GM18502 (cell line): ENCODE measurements around the gene TRIM45.
"Not testable (repeated sequence)": the region's sequence is repeated elsewhere in the genome, so short reads cannot be mapped to it uniquely, and the experiment has no call there.

ENCODE experiments used
- ATAC-seq: cut with Tn5 transposase; IDR thresholded peaks from one replicate; pipeline ENCODE4 v1.9.1; 2021; ENCODE audit warnings: mild to moderate bottlenecking; ENCODE audit not compliant: unreplicated experiment, poor library complexity

TRIM45 gene

DNA sequence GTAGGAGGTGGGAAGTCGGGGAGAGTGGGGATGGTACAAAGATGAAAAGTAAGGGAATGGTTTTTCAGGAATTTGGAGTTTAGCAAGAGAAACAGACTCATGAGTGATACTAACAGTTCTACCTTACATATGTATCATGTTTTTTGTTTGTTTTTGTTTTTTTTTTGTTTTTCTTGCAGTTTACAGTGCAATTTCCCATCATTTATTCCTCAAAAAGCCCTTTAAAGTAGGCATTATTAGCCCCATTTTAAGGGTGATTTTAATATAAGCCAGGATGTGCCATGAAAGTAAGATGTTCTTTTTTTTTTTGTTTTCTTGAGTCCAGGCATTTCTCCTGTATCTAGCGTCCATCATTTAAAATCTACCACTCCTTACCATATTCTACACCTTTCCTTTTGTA, 13.8 kb upstream of the TRIM45 start:
- no peak for ATAC-seq

DNA sequence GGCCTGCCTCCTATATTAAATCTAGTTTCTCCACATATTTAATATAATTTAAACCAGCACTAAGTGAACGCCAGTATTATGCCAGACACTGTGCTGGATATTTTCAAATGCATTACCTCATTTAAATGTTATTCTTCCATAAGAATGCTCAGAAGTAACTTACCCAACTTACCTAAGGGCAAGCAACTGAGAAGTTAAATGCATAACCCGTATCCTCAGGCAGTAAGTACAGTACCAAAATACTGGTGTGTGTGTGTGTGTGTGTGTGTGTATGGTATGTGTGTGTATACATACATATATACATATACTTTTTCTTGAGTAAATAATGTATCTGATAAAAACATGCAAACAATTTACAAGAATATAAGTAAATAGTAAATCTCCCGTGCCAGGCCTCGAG, 9.0 kb upstream of the TRIM45 start:
- no peak for ATAC-seq

DNA sequence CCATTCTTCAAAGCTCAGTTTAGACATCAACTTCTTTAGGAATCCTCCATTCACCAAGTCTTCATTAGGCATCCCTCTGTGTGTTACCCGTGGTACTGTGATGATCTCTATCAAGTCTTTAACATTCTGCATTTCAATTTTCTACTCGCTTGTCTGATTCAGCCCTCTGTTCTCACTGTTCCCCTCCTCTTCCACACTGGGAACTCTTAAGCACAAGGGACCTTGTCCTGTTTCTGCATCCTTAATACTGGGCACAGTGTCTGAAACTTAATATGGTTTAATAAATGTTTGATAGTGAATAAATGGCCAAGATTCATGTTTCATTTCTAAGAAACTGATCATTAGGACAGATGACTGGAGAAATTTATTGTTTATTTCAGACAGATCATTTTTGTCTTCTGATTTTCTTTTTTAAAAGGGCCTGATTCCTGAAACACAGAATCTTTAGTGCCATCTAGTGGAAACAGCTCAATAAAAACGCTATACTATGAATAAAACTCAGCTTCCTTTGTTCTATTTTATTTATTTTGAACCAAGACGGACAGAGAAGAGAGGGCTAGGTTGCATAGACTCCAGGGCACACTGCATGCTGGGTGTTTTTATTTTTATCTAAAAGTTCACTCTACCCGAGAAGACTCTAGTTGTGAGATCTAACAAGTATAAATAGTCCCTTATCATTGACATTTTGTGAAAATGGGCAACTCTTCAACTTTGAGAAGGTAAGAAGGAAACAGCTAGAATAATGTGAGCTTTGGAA, 7.0 kb upstream of the TRIM45 start:
- ATAC-seq: no peak

DNA sequence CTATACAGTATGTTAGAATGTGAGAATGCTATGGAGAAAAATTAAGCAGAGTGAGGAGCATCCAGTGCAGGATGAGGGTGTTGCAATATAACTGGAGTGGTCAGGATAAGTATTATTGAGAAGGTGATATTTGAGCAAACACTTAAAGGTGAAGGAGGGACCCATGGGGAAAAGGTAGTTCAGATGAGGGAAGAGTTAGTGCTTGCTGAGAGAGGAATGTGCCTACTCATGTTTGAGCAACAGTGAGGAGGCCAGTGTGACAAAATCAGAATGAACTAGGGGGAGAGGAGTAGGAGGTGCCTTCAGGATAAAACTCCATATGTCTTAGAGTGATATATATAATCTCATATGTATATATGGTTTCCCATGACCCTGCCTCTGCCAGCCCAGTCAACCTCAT, 6.2 kb upstream of the TRIM45 start:
- no peak for ATAC-seq

DNA sequence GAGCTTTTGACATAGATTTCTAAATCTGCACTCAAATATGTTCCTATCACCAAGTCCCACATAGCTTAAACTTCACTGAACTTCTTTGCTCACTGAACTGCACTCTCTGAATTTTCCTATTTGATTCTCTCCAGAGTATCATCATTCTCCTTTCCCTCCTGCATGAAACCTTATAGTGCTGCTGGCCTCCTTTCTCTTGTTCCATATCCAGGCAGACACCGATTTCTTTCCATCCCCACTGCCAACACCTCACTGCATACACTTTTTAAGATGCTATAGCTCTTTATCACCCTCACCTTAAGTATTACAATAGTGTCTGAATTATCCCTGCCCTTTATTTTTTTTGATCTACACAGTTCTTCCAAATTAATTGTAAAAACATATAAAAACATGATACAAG, 3.1 kb upstream of the TRIM45 start:
- no peak for ATAC-seq

DNA sequence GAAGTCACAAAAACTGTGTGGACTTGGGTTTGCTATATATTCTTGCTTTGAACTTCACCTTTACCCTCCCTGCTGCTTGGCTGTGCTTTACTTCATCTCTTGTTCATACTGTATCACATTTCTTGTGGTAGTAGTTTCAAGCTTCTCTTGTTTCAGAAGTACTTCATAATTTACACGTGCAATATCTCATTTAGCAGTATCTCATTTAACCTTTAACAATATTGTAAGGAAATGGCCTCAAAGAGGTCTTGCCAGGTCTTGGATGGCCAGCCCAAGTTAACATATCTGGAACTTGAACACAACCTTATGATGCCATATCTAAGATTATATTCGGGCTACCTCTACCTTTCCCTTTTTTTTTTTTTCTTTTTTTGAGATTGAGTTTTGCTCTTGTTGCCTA, 1.7 kb upstream of the TRIM45 start:
- no peak for ATAC-seq

DNA sequence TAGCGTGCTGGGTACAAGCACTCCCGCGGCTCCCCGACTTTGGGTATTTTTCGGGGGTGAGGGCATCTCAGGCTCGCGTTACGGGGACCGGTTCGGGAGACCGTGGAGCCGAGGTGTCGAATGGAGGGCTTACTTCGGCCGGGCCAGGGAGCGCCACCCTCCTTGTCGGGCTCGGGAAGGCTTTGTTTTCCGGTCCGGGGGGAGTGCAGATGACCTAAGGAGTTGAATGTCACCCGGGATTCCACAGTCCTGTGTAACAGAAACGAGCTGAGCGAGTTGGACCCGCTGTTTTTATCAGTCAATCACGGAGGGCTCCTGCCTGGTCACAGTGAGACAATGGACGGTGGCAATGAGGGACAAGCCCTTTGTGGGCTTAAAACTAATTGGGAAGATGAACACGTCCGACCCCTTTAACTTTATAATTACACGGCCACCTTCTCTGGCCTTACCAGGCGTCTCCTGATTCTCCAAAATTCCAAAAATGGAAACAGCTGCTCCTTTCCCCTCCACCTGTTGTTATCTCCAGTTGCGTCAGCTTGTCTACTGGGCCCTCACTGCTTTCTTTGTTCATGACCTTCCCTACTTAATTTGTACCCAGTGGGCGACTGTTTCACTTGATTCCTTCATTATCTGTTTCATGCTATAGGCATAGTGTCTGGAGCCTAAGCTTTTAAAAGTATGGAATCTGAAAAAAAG, 929 bp upstream of the TRIM45 start:
- no peak for ATAC-seq

DNA sequence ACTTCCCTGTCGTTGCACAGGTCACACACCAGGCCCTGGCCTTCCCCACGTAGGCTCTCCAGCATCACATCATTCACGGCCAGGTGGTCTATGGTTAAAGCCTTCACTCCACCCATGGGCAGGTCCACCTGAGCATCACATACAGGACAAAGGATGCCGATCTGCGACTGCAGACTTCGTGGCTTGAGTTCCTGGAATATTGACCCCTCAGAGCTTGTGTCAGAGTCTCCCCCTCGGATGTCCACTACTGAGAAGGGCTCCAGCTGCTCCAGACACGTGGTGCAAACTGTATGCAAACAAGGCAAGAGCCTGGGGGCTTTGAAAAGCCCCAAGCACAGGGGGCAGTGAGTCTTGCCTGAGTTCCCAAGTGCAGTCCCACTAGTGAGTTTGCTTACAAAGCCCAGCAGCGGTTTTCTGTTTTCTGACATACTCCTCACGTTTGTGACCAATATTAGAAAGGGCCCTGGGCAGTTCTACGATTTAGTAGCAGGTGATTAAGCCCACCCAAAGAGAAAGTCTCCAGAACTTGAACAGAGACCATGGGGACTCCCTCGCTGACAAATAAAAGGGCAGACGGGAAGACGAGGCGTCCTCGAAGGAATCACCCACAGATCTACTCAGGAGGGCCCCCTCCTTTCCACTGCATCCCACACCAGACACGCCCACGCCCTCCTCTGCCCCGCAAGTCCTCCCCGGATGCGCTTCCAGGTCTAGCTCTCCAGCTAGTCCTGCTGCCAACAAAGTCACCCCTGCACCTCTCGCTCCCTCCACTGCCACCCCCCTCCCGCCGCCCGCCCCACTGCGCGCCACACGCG, 568 bp downstream of the TRIM45 start:
- ATAC-seq: no peak

DNA sequence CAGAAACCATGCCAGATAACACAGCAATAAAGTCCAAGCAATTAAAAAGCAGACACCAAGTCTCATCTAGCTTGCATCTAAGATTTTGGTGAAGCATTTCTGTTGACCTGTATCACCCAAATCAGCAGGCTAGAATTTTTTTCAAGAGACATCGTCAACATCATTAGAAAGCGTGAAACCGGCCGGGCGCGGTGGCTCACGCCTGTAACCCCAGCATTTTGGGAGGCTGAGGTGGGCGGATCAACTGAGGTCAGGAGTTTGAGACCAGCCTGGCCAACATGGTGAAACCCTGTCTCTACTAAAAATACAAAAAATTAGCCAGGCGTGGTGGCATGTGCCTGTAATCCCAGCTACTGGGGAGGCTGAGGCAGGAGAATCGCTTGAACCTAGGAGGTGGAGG, 2.4 kb downstream of the TRIM45 start:
- not testable (repeated sequence) for ATAC-seq

DNA sequence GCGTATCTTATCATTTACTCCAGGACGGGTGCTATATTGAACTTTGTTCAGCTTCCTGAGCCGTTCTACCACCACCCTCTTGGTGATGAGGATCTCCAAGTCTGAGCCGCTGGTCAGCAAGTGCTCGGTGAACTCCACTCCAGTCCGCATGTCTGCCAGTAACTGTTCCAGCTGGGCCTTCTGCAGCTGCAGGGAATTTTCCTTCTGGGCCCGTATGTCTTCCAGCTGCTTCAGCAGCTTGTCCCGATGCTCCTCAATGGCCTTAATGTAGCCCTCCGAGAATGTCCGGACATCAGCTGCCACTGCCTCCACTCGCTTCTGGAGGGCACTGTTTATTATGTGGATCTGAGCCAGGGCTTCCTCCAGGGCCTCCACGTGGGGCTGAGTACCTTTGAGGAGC, 3.4 kb downstream of the TRIM45 start:
- no peak for ATAC-seq

DNA sequence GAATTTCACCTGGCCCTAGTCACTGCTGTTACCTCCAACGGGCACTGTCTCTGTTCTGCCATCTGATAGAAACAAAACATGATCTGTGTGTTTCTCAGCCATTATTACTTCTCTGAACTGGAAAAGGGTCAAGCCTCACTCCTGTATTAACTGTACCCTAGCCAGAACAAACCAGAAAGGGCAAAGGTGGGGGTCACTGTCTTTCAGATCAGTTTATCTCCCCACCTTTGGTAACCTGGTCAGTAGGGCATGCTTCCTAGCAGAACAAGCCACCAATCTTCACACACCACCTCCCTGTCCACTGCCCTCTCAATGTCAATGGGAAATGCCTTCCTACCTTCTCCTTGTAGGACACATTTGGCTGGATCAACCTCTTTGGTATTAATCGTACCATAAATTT, 3.9 kb downstream of the TRIM45 start:
- ATAC-seq: no peak

DNA sequence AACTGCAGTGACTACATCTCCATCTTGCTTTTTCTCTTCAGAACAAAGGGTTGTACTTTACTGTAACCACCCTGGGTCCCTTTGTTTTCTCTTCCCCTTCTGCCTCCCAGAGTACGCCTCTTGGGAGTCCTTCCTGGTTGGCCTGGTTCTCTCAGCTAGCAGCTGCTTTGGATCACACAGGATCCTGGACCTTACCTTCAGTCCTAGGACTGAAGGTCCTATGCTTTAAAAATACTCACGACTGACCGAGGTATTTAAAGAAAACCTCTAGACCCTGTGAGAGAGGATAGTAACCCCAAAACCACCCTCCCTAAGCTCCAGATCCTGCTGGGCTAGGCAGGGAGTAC, 4.8 kb downstream of the TRIM45 start:
- ATAC-seq: no peak

DNA sequence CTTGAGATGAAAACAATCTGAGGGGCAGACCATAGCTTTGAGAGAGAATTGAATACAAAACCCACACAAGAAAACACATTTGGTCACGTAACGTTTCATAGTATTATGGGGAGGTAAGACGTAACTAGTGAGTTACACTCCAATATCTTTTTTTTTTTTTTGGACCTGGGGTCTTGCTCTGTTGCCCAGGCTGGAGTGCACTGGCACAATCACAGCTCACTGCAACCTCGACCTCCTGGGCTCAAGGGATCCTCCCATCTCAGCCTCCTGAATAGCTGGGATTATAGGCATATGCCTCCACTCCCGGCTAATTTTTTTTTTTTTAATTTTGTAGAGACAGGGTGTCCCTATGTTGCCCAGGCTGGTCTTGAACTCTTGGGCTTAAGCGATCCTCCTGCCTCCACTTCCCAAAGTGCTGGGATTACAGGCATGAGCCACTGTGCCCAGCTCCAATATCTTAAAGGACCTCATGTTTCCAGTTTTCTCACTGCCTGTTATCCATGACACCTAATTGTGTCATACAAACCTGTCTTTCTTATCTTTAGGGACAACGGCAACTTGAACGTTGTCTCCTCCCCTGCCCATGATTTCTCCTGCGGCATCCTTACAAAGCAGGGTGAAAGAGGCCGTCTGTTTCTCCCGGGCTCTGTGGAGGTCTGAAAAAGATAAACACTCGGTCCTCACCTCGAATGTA, 5.3 kb downstream of the TRIM45 start:
- ATAC-seq: no peak

DNA sequence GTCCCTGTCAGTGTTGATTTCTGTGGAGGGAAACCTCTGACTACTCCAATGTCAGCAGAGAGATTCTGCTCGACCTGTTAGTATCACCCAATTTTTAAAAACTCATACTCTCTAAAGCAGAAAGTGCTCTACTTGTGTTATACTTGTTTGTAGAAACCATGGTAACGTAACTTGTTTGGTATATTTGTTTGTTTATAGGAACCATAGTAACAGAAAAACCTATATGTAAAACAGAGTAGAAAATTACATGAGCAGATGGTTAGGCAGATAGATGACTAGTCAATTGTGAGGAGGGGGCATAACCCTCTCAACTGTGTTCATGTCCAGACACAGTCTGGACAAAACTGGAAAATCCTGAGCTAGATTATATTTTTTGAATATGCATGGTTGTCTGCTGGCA, 6.7 kb downstream of the TRIM45 start:
- no peak for ATAC-seq

DNA sequence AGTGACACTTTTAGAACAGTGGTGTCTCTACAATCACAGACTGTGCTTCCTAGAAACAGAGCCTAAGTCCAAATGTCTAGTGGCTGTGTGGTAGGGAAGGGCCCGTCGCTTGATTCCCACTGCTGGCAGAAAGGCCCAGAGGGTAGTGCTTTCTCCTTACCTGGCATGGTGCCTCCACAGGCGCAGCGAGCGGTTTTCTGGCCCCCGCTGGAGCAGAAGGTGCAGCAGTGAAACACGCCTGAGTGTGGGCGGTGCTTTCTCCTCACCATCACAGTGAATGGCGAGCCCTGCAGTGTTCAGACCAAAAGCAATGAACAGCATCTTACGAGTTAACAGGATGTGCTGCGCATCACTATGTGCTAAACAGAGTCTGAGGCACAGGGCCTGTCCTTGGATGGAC, 8.3 kb downstream of the TRIM45 start:
- ATAC-seq: no peak

DNA sequence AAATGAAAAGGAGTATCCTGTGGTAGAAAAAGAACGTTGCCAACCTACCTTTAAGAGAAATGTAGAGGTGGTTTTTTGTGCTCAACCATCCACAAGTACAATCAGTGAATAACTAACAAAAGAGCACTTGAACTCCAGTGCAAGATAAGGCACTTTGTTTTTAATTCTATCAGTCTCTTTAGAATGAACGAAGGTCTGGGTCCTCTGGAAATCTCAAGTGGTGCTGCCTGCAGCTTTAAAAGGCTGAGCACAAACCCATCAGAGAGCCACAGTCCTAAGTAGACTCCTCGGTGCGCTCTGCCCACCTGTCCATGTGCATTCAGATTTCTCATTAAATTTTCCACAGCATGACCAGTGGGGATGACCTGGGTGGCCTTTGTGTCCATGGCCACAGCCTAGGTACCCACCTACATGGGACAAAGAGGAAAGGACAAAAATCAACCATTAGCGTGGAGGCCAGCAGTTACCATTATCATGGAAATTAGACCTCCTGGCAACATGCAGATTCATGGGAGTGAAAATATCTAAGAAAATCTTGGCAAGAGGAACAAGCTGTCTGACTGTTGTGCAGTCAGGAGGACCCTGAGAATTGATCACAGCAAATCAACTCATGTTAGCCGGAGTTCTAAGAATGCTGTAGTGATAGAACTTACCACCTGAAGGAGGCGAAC, 9.4 kb downstream of the TRIM45 start:
- ATAC-seq: no peak

DNA sequence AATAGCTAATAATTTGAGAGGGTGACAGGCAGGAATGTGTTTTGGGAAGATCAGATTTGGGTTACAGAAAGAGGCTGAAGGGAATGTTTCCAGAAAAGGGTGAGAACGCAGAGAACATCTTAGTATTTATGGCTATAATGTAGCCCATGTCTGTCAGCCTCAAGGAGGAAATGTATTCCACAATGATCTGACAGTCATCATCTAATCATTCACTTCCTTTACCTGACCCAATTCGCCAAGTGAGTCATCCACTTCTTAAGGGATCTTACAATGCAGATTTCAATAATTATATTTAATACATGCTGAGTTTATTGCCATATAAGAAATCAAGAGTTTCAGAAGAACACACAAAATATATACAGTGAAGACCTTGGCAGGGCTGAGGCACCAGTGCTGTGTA, 10.8 kb downstream of the TRIM45 start:
- no peak for ATAC-seq

DNA sequence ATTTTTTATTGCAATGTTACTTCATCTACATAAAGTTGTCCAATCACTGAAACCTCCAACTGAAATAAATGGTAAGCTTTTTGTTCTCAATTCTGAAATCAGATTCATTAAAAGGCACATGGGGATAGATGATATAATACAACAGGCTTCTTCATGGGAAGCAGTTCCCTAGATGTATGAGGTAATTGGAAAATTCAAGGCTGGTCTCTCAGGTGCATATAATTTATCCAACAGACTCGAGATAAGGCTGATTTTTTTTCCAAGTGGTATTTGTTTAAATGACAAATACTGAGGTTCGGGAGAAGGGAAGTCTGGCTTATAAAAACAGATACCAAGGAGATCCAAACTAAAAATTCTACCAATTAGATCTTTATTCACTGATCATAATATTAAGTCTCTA, 14.2 kb downstream of the TRIM45 start:
- ATAC-seq: no peak

DNA sequence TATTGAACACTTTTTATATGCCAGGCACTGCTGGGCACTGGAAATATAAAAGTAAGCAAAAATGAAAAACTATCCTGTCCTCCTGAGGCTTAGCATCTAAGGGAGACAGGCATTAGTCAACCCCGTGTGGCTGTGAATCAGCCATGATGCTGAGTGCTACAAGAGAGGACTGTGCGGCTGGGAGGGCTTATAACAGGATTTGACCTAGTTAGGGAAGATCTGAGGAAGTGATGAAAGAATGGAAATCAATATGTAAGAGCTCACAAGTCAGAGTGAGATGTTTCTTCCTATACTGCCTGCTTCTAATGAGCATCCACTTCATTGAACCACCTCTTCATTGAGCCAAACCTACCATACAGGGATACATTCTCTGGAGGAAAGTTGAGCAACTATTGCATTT, 15.1 kb downstream of the TRIM45 start:
- ATAC-seq: no peak

DNA sequence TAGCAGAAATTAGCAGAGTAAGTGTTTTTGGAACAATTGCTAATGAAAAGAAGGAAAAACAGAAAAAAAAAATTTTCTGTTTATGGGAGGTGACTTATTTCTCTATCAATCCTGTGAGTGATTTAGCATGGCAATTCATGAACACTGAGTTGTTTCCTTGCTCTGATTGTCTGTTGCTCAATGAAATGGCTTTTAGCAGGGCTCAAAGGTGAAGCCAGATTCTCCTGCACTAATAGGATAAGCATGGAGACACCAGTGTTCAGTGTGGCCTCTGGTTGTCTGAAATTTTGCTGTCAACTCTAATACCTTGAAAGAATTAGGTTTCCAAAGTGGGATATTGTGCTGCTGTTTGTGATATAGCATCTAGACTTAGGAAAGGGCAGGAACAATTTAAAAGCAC, 15.8 kb downstream of the TRIM45 start:
- ATAC-seq: no peak
